ENCODE results near the gene LZIC.
A peak's percentile ranks its signal among the peaks of the same experiment; 100 is the strongest.

Gene LZIC

GRCh38 chr1:9984253-9984652, 41.1 kb upstream of the LZIC start:
- peaks cover 38% of the 10 kb centered on the region for H3K36me3 ChIP-seq
- no peak for TF ChIP-seq CTCF (IDR thresholded peaks at IDR 0.05)
- H3K4me1 ChIP-seq (ENCODE audit: control insufficient read depth in 1 of 2, insufficient read depth in 1 of 2, low read depth in 1 of 2, low read length in 1 of 2): peaks cover 2 to 6% of the 10 kb centered on the region in 2 experiments
- no peak overlapping the region for H3K27ac ChIP-seq
- no peak overlapping the region for H3K4me3 ChIP-seq (ENCODE audit: low read depth in 1 of 2, low read length in 1 of 2)
- no peaks in the 10 kb centered on the region for H3K9me3 ChIP-seq
- H3K27me3 ChIP-seq: no peaks in the 10 kb centered on the region

GRCh38 chr1:9960706-9961562, 17.7 kb upstream of the LZIC start:
- no peaks in the 10 kb centered on the region for H3K36me3 ChIP-seq
- no peak overlapping the region for H3K4me3 ChIP-seq (ENCODE audit: low read depth in 1 of 2, low read length in 1 of 2)
- no peaks in the 10 kb centered on the region for H3K9me3 ChIP-seq
- H3K27me3 ChIP-seq: no peaks in the 10 kb centered on the region
- no peaks in the 10 kb centered on the region for H3K4me1 ChIP-seq (ENCODE audit: control insufficient read depth in 1 of 2, insufficient read depth in 1 of 2, low read depth in 1 of 2, low read length in 1 of 2)
- H3K27ac ChIP-seq: peak overlapping the region; percentile 15
- no peak for TF ChIP-seq CTCF (IDR thresholded peaks at IDR 0.05)

- no peaks in the 10 kb centered on the region for H3K9me3 ChIP-seq
- no peak overlapping the region for H3K27ac ChIP-seq
- no peak overlapping the region for H3K4me3 ChIP-seq (ENCODE audit: low read depth in 1 of 2, low read length in 1 of 2)
- TF ChIP-seq CTCF (IDR thresholded peaks at IDR 0.05): no peak
- no peaks in the 10 kb centered on the region for H3K4me1 ChIP-seq (ENCODE audit: control insufficient read depth in 1 of 2, insufficient read depth in 1 of 2, low read depth in 1 of 2, low read length in 1 of 2)
- no peaks in the 10 kb centered on the region for H3K27me3 ChIP-seq
- H3K36me3 ChIP-seq: no peaks in the 10 kb centered on the region
Observed at GRCh38 chr1:9960011-9960410, 16.8 kb upstream of the LZIC start.

- no peaks in the 10 kb centered on the region for H3K9me3 ChIP-seq
- no peak overlapping the region for H3K27ac ChIP-seq
- H3K4me3 ChIP-seq (ENCODE audit: low read depth in 1 of 2, low read length in 1 of 2): no peak overlapping the region
- peaks cover 0 to under 1% of the 10 kb centered on the region in 2 experiments for H3K4me1 ChIP-seq (ENCODE audit: control insufficient read depth in 1 of 2, insufficient read depth in 1 of 2, low read depth in 1 of 2, low read length in 1 of 2)
- TF ChIP-seq CTCF (IDR thresholded peaks at IDR 0.05): no peak
- H3K27me3 ChIP-seq: no peaks in the 10 kb centered on the region
- H3K36me3 ChIP-seq: no peaks in the 10 kb centered on the region
Observed at GRCh38 chr1:9957726-9958125, 14.5 kb upstream of the LZIC start.

- H3K4me3 ChIP-seq (ENCODE audit: low read depth in 1 of 2, low read length in 1 of 2): no peak overlapping the region
- no peaks in the 10 kb centered on the region for H3K9me3 ChIP-seq
- peaks cover 49 to 56% of the 10 kb centered on the region in 2 experiments for H3K4me1 ChIP-seq (ENCODE audit: control insufficient read depth in 1 of 2, insufficient read depth in 1 of 2, low read depth in 1 of 2, low read length in 1 of 2)
- no peak overlapping the region for H3K27ac ChIP-seq
- TF ChIP-seq CTCF (IDR thresholded peaks at IDR 0.05): no peak
- H3K27me3 ChIP-seq: no peaks in the 10 kb centered on the region
- peaks cover 12% of the 10 kb centered on the region for H3K36me3 ChIP-seq
Observed at GRCh38 chr1:9946315-9946714, 3.1 kb upstream of the LZIC start.
